ENCODE data around the gene KCNK1. TPM values are rescaled to one million over a fixed set of nuclear protein-coding genes. Genes with fewer than 3 reads are reported as not detected.
A peak's percentile ranks its signal among the peaks of the same experiment; 100 is the strongest.

The KCNK1 gene
- 2.7 TPM for total RNA-seq

DNA sequence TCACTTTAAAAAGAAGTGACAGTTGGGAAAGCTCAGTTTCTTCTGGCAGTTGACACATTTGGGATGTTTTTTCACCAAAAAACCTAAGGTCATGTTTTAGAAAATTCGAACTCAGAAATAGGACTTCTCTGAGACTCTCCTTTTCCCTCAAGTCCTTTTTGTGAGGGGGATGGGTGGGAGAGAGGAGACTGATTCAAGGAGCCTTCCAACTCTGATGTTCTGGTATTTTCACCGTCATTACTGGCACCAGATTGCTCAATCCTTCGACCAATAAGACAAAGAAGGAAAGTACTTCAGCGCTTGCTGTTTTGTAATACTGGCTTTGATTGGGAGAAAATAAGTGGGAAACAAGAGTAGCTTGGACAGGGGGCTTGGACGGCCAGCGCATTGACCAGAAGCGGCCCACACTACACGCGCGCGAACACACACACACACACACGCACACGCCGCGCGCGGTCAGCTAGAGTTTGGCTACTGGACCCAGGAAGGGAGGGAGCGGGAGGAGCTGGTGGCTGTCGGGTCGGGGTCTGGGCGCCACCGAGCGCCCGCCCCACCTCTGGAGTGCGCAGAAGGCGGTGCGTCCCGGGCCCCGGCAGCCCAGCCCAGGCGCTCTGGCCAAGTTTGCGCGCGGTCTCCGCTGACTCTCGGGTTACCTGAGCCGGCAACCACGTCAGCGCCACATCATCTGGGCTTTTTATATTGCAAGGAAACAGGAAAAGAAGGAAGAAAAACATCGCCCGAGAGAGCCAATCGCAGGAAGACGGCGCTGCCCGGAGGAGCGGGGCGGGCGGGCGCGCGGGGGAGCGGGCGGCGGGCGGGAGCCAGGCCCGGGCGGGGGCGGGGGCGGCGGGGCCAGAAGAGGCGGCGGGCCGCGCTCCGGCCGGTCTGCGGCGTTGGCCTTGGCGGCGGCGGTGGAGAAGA is at the start of gene KCNK1:
TSS of gene KCNK1 (plus strand) at position 855 of the 921 bp plus-strand sequence. CDS start at position 921, 66 bp downstream.
- peak; percentile 85 for DNase-seq

DNA sequence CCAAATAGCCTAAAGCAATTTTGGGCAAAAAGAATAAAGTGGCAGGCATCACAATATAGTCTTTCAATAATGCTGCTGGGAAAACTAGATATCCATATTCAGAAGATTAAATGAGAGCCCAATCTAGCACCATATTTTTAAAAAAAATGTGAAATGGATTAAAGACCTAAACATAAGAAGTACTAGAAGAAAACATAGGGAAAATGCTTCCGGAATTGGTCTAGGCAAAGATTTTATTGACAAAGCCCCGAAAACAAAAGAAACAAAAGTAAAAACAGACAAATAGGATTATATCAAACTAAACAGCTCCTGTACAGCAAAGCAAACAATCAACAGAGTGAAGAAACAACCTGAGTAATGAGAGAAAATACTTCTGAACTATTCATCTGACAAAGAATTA is 48.6 kb upstream of the KCNK1 start:
- no peak for DNase-seq

DNA sequence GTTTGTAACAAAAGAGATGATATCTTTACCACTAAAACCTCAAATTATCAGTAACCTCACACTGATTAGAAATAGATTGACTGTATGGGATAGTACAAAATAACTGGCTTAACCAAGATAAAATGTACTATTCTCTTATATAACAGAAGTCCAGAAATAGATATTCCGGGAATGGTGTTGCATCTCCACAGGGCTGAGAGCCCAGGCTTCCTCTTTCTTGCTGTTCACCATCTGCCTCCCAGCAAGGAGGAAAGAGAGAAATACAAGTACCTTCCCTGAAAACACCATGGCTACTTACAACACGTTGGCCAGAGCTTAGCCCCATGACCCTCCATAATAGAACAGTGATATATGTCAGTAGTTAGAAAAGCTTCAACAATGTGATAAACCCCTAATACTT is 47.0 kb upstream of the KCNK1 start:
- no peak for DNase-seq

DNA sequence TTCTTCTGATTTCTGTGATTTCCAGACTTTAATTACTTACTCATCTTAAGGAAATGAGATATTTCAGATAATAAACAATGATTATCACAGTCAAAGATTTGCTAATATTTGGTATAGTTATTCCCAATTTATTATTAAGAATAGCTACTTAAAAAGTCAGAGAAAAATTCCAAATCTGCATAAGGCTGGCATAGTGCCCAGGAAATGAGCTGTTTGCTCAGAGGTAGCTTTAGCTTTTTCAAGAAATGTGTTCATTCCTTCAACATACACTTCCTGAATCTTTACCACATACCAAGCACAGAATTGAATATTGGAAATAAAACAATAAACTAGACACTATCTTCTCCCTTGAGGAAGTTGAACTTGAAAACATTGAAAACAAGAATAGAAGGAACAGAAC is 44.3 kb upstream of the KCNK1 start:
- DNase-seq, result peak; percentile 1

DNA sequence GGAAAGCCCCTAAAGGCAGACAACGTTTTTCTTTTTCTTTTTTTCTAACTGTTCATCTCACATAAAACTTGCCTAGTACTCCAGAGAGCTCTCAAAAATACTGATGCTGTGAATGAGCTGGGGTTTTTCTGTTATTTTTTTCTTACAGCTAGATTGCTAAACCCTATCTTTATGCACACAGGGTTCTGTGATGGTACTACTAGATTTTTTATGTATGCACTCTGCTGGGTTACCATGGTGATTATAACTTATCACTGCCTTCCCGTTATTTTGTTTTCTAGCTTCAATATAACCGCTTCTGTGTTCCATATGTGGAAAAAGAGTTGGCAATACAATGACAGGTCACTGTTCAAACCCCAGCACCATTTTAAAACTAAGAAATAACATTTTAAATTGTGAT is 43.7 kb upstream of the KCNK1 start:
- DNase-seq, result no peak

DNA sequence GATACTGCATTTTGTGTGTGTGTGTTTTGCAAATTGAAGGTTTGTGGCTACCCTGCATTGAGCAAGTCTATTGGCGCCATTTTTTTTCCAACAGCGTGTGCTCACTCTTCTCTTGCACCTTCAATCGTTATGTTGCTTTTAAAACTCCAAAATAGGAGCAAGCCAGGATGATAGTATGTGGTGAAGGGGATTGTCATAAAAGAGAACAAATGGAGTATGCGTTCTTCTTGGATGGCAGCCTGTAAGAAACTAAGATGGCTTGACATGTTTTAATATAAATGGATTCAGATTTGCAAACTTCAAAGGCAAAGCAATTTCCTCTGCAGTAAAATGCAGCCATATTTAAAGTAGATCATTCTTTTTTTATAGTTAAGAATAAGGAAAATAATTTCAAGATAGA is 43.2 kb upstream of the KCNK1 start:
- no peak for DNase-seq

DNA sequence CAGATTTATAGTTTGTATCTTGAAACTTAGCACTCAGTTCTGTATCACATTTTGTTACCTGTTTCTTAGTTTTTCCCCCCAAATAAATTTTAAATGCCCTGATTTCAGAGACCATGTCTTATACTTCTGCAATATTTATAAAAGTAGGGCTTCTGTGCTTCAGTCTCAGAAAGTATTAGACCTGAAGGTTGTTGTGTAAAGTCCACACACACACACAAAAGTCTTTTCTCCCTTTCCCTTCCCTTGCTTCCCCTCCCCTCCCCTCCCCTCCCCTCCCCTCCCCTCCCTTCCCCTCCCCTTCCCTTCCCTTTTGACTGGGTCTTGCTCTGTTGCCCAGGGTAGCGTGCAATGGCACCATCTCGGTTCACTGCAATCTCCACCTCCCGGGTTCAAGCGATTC is 41.0 kb upstream of the KCNK1 start:
- DNase-seq, result no peak

DNA sequence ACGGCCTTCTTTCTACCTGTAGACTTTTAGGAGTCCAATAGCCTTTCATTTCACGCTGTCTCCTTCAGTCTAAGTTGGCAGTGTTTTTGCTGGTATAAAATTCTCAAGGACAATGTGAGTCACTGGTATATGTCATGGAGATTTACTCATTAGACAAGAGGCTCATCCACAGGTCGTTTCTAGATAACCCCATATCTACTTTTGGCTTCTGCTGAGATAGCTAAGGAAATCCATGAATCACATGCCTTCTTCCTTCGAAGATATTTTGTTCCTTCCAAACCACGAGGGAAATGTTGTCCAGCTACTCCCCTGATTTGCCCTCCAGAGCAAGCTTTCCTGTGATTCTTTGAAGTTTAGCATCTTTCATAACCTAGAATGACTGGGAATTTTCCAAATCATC is 38.5 kb upstream of the KCNK1 start:
- DNase-seq, result no peak

DNA sequence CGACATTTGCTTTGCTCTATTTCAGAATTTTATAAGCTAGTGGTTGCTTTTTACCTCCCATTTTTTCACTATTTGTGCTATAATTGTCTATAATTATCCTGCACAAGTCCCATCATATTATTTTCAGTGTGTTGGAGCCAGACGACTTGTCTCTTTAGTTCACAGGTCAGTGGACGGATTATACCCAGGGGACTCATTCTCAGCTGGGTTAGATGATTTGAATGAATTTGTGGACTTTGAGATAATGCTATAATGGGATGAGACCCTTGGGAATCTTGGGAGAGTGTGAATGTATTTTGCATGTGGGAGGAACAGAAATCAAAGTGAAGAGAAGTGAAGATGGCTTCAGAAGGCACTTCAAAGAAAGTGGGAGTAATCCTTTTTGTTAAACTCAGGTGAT is 31.5 kb upstream of the KCNK1 start:
- DNase-seq, result no peak

DNA sequence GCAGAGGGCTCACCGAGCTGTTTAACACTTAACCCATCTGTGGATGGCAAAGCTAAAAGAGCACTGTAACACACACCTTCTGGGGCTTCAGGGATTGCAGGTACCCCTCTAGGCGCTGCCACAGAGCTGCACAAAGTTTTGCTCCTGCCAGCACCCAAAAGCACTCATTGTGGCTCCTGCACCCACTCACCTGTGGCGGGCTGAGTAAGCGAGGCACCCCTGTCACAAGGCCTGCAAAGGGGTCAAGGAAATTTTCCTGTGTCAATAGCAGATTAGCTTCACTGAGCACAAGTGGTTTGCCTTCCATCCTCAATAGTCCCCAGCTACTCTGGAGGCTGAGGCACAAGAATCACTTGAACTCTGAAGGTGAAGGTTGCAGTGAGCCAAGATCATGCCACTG is 29.5 kb upstream of the KCNK1 start:
- DNase-seq, result no peak

DNA sequence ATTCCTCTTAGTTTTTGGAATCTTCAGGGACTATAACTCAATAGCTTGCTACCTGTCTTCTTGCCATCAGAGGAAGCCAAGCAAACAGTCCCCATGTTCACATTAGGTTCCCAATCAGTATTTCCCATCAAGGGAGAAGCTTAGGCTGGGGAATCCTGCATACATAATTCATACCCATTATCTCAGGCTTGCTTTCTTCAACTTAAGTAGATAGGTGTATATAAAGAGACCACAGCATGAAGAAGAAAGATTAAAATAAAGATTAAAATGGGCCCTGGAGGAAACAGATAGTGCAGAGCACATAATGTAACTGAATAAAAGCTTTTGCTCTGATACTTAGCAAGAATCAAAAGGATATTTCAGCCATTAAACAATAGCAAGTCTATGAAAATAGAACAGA is 29.0 kb upstream of the KCNK1 start:
- no peak for DNase-seq

DNA sequence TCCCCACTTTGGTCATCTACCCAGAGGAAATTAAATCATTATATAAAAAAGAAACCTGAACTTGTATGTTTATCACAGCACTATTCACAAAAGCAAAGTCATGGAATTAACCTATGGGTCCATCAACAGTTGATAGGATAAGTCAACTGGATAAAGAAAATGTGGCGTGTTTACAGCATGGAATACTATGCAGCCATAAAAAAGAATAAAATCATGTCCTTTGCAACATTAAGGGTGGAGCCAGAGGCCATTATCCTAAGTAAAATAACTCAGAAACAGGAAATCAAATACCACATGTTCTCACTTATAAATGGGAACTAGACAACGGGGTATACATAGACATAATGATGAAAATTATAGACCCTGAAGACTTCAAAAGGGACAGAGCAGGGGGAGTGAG is 27.6 kb upstream of the KCNK1 start:
- no peak for DNase-seq

DNA sequence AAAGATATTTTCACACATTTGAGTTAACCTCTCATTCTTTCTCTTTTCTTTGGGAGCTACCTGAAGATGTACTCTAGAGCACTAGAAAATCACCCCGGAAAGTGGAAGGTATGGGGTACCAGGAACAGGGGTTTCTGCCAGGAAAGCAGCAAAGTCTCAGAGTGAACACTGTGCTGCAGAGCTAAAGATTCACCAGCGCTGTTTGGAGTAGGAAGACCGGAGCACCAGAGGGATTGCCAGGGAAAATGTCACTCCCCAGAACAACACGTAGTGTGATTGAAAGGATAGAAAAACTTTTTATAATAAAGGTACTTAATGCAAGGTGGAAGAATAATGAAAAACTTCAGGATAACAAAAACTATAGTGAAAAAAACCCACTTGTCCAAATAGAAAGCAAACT is 26.7 kb upstream of the KCNK1 start:
- DNase-seq, result no peak

DNA sequence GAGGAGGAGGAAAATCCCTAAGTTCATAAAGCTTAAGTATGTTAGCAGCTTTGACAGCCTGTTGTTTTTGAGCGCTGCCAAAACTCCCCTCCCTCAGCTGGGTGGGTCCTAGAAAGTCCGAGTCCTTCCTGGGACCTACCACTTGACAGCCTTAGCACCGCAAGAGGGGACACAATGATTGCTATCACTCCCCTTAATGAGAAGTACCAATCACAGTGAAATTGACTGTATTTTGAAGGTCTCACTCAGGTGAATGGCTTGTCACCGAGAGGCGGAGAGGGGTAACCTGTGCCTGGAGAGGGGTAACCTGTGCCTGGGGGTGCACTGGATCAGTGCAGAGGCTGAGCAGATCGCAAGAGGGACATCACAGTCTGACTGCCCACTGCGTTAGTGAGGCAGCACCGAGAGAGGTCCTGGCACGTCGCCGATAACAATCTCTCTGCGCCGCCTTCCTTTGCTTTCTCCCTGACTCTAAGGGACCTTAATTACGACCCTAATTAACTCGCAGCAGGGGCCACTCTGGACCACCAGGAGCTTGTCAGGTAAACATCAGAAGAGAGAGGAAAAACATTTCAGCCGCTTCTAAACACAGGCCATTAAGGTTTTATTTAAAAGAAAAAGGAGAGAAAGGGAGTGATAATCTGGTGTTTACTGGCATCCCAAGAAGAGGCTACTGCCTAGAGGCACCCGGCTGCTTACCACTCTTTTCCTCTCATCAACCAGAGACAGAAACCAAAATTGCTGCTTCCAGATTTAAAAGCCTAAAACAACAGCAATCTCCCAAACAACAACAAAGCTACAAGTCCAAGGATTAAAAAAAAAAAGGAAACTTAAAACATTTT is 25.7 kb upstream of the KCNK1 start:
- DNase-seq, result no peak

DNA sequence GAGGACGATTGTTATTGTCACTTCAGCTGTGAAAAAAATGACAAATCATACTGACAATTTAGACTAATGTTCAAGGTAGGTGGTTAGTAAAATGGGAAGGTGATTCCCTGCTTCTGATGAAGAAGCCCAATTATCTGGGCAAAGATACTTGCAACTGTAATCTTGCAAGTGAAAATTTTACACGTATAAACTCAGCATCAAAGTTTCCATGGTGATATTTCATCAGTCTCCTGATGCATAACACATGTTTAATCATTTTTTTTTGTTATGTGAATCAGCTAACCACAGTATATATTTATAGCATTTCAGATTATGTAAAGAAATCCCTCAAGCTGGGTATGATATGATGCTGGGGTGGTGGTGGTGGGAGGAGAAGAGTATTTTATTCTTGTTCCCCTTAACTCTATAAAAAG is 16.4 kb upstream of the KCNK1 start:
- peak; percentile 7 for DNase-seq

DNA sequence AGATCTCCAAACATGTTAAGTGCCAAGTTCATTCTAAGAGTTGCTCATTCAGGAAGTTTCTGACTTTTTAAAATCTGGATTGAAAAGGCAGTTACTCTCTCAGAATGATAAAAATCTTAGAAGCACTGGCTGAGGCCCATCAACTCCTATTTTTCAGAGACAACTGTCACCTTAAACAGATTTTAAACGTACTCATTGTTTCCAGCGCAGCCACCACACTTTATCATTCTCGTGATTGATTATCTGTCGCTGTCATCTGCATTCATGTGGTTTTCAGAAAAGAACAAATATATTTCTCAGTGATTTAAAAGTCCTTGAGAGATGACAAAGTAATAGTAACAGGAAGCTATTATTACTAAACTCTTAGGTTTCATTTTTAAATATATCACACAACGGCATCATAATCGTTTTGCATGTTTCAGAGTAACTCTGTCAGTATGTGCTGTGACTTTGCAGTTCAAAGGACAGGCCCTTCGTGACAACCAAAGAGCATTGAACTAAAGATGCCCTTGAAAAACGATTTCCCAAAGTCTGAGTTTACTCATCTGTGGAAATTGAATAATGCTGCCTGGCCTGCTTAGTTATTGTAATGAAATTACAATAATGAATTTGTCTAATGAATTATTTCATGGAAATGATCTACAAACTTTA is 14.9 kb upstream of the KCNK1 start:
- DNase-seq, result no peak

DNA sequence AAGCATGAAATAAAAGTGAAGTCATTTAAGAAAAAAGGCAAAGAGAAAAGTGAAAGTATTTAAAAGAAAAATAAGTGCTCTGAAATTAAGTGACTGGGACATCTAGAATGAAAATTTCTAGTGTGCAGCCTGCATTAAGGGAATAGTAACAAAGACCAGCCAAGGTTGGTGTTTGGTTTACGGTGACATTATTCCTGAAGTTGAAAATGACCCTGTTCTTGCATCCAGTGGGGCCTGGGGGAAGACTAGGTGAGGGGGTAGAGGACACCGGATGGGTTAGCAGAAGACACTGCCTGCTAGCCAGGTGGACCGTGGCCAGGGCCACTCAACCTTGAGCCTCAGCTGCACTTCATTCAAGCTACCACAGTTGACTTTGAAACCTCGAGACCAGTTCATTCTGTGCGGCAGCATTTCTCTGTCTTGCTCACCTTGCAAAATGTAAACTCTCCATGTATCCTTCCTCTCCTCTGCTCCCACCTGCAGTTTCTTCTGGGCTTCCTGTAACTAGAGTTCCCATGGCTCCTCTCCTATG is 14.3 kb upstream of the KCNK1 start:
- no peak for DNase-seq

DNA sequence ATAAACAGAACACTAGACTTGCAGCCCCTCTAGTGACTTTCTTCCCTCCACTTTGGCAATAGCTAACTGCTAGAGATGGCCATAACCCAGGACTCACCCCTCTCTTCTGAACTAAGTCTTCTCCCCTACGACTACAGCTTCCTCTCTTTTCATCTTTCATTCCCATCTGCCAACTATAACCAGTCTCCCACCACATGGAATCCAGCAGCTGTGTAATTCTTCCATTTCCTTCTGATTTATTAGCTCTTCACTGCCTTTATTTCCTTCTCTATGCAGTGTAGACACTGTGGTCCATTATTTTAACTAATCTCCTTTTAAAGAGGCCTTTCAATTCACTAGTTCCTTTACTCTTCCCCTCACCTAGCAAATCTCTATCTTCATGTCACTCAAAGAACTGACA is 13.4 kb upstream of the KCNK1 start:
- no peak for DNase-seq

DNA sequence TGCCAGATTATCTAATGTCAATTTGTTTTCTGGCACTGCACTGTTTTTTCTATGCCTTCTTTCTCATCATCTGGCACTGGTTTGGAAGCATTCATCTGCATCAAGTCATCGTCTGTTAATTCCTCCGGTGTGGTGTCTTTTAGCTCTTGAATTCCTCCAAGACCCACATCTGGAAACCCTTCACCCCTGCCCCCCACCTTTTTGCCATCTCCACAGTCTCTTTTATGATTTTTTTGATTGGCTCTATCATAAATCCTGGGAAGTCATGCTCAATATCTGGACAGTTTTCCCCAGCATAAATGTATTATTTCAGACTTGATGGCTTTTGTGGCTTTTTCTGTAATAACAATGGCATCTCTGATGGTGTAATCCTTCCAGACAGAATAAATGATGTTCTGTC is 10.4 kb upstream of the KCNK1 start:
- no peak for DNase-seq

DNA sequence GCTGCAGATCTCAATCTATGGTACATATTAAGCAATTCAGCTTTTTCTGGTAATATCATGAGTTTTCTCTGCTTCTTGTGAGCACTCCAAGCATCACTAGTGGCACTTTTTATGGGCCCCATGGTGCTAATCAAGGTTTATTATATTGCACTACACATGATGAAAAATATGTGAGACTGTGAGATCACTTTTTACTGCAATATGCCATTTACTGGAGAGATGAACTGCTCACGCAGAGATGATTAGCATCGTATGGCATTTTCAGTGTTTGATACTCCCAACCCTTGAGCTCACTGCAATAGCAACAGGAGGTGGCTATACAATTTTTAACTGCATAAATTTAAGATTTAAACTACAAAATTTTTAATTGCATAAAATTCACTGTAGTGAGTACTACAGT is 8.7 kb upstream of the KCNK1 start:
- DNase-seq, result no peak

DNA sequence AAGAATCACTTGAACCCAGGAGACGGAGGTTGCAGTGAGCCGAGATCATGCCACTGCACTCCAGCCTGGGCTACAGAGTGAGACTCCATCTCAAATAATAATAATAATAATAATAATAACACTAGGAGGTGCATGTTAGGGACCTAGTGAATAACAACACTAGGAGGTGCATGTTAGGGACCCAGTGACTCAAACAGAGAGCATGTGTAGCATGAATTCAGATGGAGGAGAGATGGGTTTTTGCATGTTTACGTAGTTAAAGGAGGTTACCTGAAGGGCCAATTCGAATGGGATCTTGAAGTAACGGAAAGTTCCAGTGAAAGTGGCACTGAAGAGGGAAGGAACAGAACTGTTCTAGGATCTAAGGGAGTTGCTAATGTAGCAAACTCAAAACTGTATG is 7.1 kb upstream of the KCNK1 start:
- DNase-seq, result no peak

DNA sequence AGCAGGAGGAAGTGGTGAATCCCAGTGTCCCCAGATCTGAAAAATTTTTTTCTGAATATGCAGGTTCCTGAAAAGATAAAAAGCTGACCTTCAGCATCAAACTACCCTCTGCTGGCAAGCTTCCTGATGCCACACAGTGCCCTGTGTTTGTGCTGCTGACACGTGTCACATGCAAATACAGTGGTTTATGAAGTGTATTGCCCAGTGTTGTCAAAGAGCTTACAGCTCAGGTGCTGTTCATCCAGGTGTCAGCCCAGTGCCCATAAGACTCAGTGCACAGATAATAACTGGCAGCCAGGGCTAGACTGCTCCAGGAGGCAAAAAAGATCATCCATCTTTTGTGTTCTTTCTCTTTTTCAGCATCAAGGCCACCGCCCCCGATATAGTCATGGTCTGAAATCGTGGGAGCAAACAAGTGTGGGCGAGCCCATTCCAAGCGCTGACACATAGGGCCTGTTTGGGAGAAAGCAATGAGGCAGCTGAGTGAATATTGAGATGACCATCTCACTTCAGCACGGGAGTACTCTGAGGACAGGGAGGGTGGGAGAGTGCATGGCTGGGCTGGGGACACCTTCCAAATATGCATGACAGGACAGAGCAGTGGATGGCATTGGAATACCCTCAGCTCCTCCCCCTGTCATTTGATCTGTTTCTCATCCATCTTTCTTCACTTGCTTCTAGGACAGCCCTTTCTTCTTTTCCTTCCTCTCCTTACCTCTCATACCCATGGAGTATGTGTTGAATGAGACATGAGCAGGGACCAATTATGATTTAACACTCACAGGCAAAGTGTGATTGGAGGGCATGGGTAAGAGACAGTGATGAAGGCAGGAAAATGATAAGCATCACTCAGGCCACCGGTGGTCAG is 6.4 kb upstream of the KCNK1 start:
- DNase-seq, result no peak

All from tongue (tissue), 2 donors.